PC-9 (cell line): Measurements from ENCODE around the gene ABLIM2.

Experiments used
- EZH2 ChIP-seq: fragments of 200-600 bp; sonication (generic); IDR thresholded peaks from 2 replicates; pipeline ENCODE4 v1.8.0; 2017; ENCODE audit warnings: antibody characterized with exemption, low read depth
- TF ChIP-seq, protein P1 (sequence below): fragments of 200-600 bp; sonication (generic); conservative IDR thresholded peaks from 2 replicates; pipeline ENCODE4 v1.6.1; 2017; ENCODE audit warnings: mixed run types, antibody characterized with exemption, mild to moderate bottlenecking, moderate library complexity

DNA sequence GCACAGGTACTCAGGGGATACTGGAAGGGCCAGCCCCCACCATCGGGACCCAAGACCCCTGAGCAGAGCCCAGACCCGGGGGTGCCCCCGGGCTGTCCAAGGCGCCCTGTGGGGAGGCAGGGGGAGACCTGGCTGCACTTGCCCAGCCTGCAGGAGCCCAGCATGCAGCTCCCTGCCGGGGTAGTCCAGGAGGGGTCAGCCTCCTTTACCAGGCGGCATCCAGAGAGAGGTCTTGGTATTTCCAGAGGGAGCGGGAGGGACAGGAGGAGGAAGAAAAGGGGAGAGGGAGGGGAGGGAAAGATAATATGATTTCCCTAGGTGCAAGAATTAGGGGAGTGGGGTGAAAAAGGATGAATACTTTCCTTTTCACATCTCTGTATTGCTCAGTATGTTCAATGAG lies 97.5 kb downstream of the ABLIM2 start:
- TF ChIP-seq, protein P1, sequence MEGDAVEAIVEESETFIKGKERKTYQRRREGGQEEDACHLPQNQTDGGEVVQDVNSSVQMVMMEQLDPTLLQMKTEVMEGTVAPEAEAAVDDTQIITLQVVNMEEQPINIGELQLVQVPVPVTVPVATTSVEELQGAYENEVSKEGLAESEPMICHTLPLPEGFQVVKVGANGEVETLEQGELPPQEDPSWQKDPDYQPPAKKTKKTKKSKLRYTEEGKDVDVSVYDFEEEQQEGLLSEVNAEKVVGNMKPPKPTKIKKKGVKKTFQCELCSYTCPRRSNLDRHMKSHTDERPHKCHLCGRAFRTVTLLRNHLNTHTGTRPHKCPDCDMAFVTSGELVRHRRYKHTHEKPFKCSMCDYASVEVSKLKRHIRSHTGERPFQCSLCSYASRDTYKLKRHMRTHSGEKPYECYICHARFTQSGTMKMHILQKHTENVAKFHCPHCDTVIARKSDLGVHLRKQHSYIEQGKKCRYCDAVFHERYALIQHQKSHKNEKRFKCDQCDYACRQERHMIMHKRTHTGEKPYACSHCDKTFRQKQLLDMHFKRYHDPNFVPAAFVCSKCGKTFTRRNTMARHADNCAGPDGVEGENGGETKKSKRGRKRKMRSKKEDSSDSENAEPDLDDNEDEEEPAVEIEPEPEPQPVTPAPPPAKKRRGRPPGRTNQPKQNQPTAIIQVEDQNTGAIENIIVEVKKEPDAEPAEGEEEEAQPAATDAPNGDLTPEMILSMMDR, result no peak
- TF ChIP-seq EZH2, result no peak
